Stomach (tissue), 9 donors: ENCODE results near the gene GREB1. TPM values are rescaled to one million over a fixed set of nuclear protein-coding genes. Genes with fewer than 3 reads are reported as not detected.
A peak's percentile ranks its signal among the peaks of the same experiment; 100 is the strongest.

ENCODE experiments used
- DNase-seq, 2 donors: peaks; one replicate each; pipeline versions ENCODE4 v3.0.0 to v3.0.0-alpha.2; 2013 to 2019
- H3K27ac ChIP-seq, 5 donors: fragments of 200-600 bp in 4 of 5; sonication (generic) in 4 of 5; one replicate each; pipeline ENCODE4 v1.5.1; 2013 to 2019; ENCODE audit warnings: mild to moderate bottlenecking in 1 of 5, moderate library complexity in 1 of 5
- H3K27me3 ChIP-seq, 3 donors: fragments of 200-600 bp; sonication (generic); one replicate each; pipeline ENCODE4 v1.5.1; 2017 to 2019; ENCODE audit warnings: mixed run types in 1 of 3
- H3K36me3 ChIP-seq, 4 donors: fragments of 200-600 bp; sonication (generic); 1 replicate in 3 of 4; 2 replicates in 1 of 4; pipeline ENCODE4 v1.5.1; 2016 to 2019
- H3K4me1 ChIP-seq, 4 donors: fragments of 200-600 bp; sonication (generic); one replicate each; pipeline ENCODE4 v1.5.1; 2016 to 2019
- H3K4me3 ChIP-seq, 4 donors: fragments of 200-600 bp; sonication (generic) in 3 of 4; one replicate each; pipeline ENCODE4 v1.5.1; 2016 to 2019; ENCODE audit warnings: mild to moderate bottlenecking in 1 of 4
- H3K9me3 ChIP-seq, 4 donors: fragments of 200-600 bp; sonication (generic); one replicate each; pipeline ENCODE4 v1.5.1; 2016 to 2019
- CTCF ChIP-seq, 7 experiments: fragments of 450-650 bp in 4 of 7; fragments of 200-600 bp in 3 of 7; sonication (generic) in 3 of 7; IDR thresholded peaks; one replicate each; pipeline ENCODE4 v1.5.1; 2016 to 2019; ENCODE audit warnings: antibody characterized with exemption in 7 of 7, control low read depth in 2 of 7, mild to moderate bottlenecking in 1 of 7
- EP300 ChIP-seq: sonication (generic); formaldehyde crosslinking; IDR thresholded peaks from one replicate; pipeline ENCODE4 v1.6.1; 2017; ENCODE audit warnings: antibody characterized with exemption
- POLR2A ChIP-seq, 4 donors: fragments of 450-650 bp; IDR thresholded peaks; one replicate each; pipeline ENCODE4 v1.6.1; 2016; ENCODE audit warnings: antibody characterized with exemption in 4 of 4, control low read depth in 2 of 4, mild to moderate bottlenecking in 1 of 4, moderate library complexity in 1 of 4
- POLR2AphosphoS5 ChIP-seq, 3 donors: sonication (generic); formaldehyde crosslinking; IDR thresholded peaks; one replicate each; pipeline ENCODE4 v1.6.1; 2016; ENCODE audit warnings: antibody characterized with exemption in 3 of 3
- WGBS, 5 donors: extraction: QIAGEN DNeasy Blood & Tissue Kit in 3 of 5; methylation state at CpG; one replicate each; pipeline versions ENCODE4 v1.1.5 to v1.1.7; 2013 to 2018; 5-methylcytosine and 5-hydroxymethylcytosine counted together
- intact Hi-C: fragments of 100-400 bp; cut with DNase I; formaldehyde crosslinking; loops from one replicate; pipeline ENCODE4 v1.15.1; 2023; ENCODE audit warnings: low total_unique reads
- polyA plus RNA-seq, 3 donors: library from polyadenylated mRNA; stranded (reverse); fragments of 200-250 nt; gene quantifications; one replicate each; pipeline ENCODE4 v1.2.3, GENCODE V29; 2013
- total RNA-seq, 5 donors: library from RNA; depleted of rRNA; stranded (reverse); fragments of >200 nt; gene quantifications; one replicate each; pipeline versions ENCODE4 v1.1.0 to v1.2.3, GENCODE V29; 2014 to 2016
- donor health status: healthy with polysubstance abuse.
- donor health status: Bipolar disorder and iron deficiency.
- donor health status: healthy.

The GREB1 gene
- total and polyA plus RNA-seq, 8 donors, result 0.88 to 37.9 (median 3.6) TPM

GRCh38 chr2:11579867-11580659 lies 46.2 kb downstream of the GREB1 start:
- Histone ChIP-seq H3K27ac (no peak overlapping the region), H3K4me3 (no peak overlapping the region), H3K36me3 (no peaks in the 10 kb centered on the region), H3K4me1 (peaks cover 0 to 24% (median 16%) of the 10 kb centered on the region in 4 donors), H3K27me3 (no peaks in the 10 kb centered on the region), H3K9me3 (no peaks in the 10 kb centered on the region)
- intact Hi-C loops, result loop anchor here (10.0 kb wide), 1 partner anchor 445 kb away; a partner anchor contains a TSS
- no peak for TF ChIP-seq EP300
- no peak for TF ChIP-seq CTCF (IDR thresholded peaks at IDR 0.05)
- DNase-seq, result no peak
- WGBS, 5 donors, result 60 to 72% (median 66%) methylated on average over 10 of the region's 10 CpGs

GRCh38 chr2:11580697-11581096 lies 46.9 kb downstream of the GREB1 start:
- H3K4me1 ChIP-seq, result peaks cover 0 to 24% (median 16%) of the 10 kb centered on the region in 4 donors
- H3K9me3 ChIP-seq, result no peaks in the 10 kb centered on the region
- no peak for DNase-seq
- no peak overlapping the region for H3K27ac ChIP-seq
- TF ChIP-seq EP300, result no peak
- no peak for TF ChIP-seq CTCF (IDR thresholded peaks at IDR 0.05)
- TF ChIP-seq POLR2A (IDR thresholded peaks at IDR 0.05), result no peak
- TF ChIP-seq POLR2AphosphoS5 (IDR thresholded peaks at IDR 0.05), result no peak
- no peak overlapping the region for H3K4me3 ChIP-seq
- intact Hi-C loops, result loop anchor here (10.0 kb wide), 1 partner anchor 446 kb away; a partner anchor contains a TSS
- no peaks in the 10 kb centered on the region for H3K27me3 ChIP-seq
- 87 to 97% (median 91%) methylated on average over 7 to 12 of the region's 12 CpGs for WGBS, 5 donors
- no peaks in the 10 kb centered on the region for H3K36me3 ChIP-seq

- no peak for DNase-seq
- 84 to 96% (median 91%) methylated on average over 9 of the region's 9 CpGs for WGBS, 5 donors
- no peaks in the 10 kb centered on the region for H3K27me3 ChIP-seq
Measured at GRCh38 chr2:11581124-11581796, 47.4 kb downstream of the GREB1 start.

More at GRCh38 chr2:11581124-11581796, 47.4 kb downstream of the GREB1 start:
- intact Hi-C loops, result loop anchor here (10.0 kb wide), 1 partner anchor 446 kb away; a partner anchor contains a TSS
- no peaks in the 10 kb centered on the region for H3K36me3 ChIP-seq
- H3K4me1 ChIP-seq, result peaks cover 0 to 24% (median 16%) of the 10 kb centered on the region in 4 donors
- peak overlapping the region in 1 of 5 donors; percentile 70 for H3K27ac ChIP-seq
- no peaks in the 10 kb centered on the region for H3K9me3 ChIP-seq
- TF ChIP-seq POLR2AphosphoS5 (IDR thresholded peaks at IDR 0.05) (no peak), EP300 (no peak), POLR2A (IDR thresholded peaks at IDR 0.05) (no peak), CTCF (IDR thresholded peaks at IDR 0.05) (no peak)
- H3K4me3 ChIP-seq, result no peak overlapping the region
